Left colon (tissue), 2 donors: ENCODE data around the gene LRRC52. TPM values are rescaled to one million over a fixed set of nuclear protein-coding genes. Genes with fewer than 3 reads are reported as not detected.

Experiments
- ATAC-seq: fragments of 200-7000 bp; cut with Tn5 transposase; one replicate; pipeline ENCODE4 v1.9.1; 2020; ENCODE audit warnings: mild to moderate bottlenecking, moderate library complexity
- DNase-seq, 2 donors: peaks; one replicate each; pipeline ENCODE4 v3.0.0-alpha.2; 2020
- intact Hi-C, 2 donors: fragments of 100-400 bp; cut with DNase I in 1 of 2; cut with micrococcal nuclease in 1 of 2; formaldehyde crosslinking; loops; one replicate each; pipeline versions ENCODE4 v1.11.2 to v1.14.0; 2022; cut with DNase I, micrococcal nuclease
- total RNA-seq, 2 donors: library from RNA; stranded (reverse); fragmentation: NEBNext Ultra II Directional; extraction: Animal tissue kit (Norgen Biotek cat#: 25700); gene quantifications; one replicate each; pipeline ENCODE4 v1.2.1, GENCODE V29; 2021
- donor health status: DM: no; HTN: no; CAD: no.
- donor health status: DM: yes; HTN: yes; CAD: no.

Gene LRRC52
- total RNA-seq, 2 donors from 2014 or later = not detected

DNA sequence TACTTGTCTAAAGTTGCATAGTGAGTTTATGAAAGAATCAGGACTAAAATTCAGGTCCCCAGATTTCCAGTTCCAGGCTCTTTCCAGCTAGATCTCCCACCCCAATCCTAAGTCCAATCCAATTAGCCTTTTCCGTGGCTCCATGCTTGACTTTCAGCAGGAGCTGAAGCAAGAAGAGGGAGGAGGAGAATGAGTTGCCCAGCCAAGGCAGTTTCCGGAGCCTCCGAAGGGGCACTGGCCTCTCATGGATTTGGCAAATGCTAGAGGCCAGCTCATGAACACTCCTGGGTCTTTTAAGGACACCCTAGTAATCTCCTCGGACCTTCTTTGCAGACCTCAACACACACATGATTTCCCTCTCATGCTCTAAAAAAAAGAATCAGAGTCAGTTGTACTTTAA is 10.5 kb upstream of the LRRC52 start:
- ATAC-seq (no peak), DNase-seq (no peak)
- intact Hi-C loops = no loop called here

GRCh38 chr1:165536016-165536415 is 7.8 kb upstream of the LRRC52 start:
- intact Hi-C loops = no loop called here
- DNase-seq (no peak), ATAC-seq (no peak)

- ATAC-seq (no peak), DNase-seq (no peak)
- intact Hi-C loops = no loop called here
Observed at GRCh38 chr1:165537356-165538109, 6.3 kb upstream of the LRRC52 start.

DNA sequence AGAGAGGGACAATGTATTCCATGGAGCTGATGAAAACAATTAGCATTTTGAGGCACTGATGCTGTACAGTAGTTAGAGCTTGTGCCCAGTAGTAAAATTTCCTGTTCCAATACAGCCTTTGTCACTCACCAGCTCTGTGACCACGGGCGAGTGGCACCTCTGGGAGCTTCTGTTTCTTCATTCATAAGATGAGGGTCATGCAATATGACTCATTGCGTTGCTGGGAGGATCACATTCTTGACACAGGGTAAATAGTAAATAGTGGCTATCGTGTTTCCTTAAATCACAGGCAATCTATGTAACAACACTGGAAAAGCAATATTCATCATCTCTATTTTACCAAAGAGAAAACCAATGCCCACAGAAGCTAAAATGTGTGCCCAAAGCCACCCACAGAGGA is 4.5 kb upstream of the LRRC52 start:
- DNase-seq = no peak
- intact Hi-C loops = no loop called here
- ATAC-seq = no peak

- ATAC-seq (no peak), DNase-seq (no peak)
- intact Hi-C loops = no loop called here
Observed at GRCh38 chr1:165539908-165540307, 3.9 kb upstream of the LRRC52 start.

DNA sequence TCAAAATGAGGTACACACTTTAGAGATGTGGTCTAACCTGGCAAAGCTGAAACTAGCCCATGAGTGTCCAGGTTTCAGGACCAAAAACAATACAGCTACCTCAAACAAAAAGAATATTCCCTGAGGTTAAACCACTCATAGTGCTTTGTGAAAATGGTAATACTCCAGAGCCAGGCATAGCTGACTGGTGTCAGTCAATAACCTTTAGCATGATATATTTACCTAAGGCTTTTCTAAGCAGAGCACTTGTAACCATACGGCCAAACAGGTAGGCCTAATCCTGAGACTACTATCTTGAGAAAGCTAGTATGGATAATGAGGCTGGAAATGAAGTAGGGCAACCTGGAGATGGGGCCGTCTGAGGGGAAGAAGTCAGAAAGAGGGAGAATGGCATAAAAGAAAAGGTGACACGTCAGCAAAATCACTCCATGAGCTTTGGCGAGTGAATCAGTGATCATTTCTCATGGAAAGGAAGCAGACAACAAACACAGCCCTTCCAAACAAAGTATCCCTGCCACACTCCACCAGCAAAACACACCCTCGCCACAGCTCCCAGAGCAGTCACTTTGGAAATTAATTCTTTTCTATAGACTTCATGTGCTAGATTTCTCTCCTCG is 1.7 kb upstream of the LRRC52 start:
- no peak for DNase-seq
- intact Hi-C loops = no loop called here
- no peak for ATAC-seq

DNA sequence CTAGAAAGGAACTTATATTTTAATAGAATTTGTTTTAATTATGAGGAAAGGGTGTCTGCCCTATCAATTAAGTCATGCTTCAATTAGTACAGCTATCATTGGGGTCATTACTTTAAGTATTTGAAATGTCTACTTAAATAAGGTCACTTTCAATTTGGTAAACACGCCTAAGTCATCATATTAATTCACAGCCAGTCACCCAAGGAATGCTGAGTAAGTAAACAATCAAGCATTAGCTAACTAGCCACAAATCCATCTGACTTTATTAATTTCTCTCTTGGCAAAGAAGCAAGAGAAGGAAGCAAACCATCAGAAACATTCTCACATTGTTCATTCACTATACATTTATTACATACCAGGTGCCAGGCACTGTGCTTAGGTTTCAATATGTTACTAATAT is 1.2 kb upstream of the LRRC52 start:
- ATAC-seq = no peak
- intact Hi-C loops = no loop called here
- DNase-seq = no peak

DNA sequence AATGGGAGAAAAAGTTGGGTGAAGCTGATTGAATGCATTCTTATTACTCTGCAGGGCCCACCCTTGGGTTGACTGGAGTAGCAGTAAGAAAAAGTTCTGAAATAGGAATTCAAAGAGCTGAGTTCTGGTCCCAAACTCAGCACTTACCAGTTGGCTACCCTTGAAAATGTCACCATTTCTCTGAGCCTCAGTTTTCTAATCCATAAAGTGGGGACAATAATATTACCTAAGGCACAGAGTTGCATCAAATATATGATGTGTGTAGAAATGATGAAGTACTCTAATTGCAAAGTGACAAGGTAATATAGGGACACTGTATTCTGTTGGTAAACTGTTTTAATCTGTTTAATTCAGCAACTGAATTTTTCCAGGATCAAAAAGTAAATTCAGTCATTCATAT is 1.2 kb downstream of the LRRC52 start:
- ATAC-seq (no peak), DNase-seq (no peak)
- intact Hi-C loops = no loop called here

GRCh38 chr1:165545974-165546373 is 2.2 kb downstream of the LRRC52 start:
- DNase-seq (no peak), ATAC-seq (no peak)
- intact Hi-C loops = no loop called here

DNA sequence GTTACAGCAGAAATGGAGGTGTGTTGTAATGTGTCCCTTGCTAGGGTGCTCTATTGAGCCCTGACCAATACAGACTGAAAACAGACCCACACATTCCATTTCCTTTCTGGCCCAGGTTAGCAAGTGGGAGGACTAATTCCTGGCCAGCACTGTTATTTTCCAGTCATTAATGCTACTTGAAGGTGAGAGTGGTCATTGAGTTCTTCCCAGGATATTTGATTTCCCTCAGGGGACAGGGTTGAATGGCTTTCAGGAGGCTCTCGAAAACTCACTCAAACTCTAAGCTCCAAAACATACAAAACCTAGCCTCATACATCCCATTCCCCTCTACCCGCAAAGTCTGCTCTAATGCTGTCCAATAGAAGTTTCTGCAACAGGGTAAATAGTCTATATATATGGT is 6.2 kb downstream of the LRRC52 start:
- DNase-seq (no peak), ATAC-seq (no peak)

GRCh38 chr1:165551469-165551868 is 7.7 kb downstream of the LRRC52 start:
- DNase-seq = no peak
- intact Hi-C loops = no loop called here
- no peak for ATAC-seq

More for the DNA sequence above, 6.2 kb downstream of the LRRC52 start:
- intact Hi-C loops = no loop called here

GRCh38 chr1:165560883-165561656 is 17.3 kb downstream of the LRRC52 start:
- DNase-seq = no peak
- no peak for ATAC-seq
- intact Hi-C loops = no loop called here

GRCh38 chr1:165562571-165562970 is 18.8 kb downstream of the LRRC52 start:
- DNase-seq (no peak), ATAC-seq (no peak)
- intact Hi-C loops = no loop called here

GRCh38 chr1:165563551-165563950 is 19.8 kb downstream of the LRRC52 start:
- intact Hi-C loops = no loop called here
- DNase-seq (no peak), ATAC-seq (no peak)

DNA sequence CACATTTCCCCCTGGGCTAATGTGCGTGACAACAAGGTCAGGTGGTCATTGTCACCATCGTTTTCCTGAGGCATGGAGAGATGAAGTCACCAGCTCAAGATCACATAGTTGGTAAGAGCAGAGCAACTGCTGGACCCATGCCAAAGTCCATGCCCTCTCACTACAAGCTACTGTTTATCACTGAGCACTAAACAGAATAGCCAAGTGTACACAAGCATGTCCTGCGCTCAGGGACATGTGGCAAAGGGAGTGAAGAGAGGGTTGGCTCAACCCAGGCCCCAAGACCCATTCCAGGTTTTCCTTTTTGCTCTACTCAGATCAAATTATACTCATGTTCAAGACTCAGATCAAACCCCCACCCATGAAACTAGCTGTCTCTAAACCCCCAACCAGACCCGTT is 20.8 kb downstream of the LRRC52 start:
- DNase-seq (no peak), ATAC-seq (no peak)
- intact Hi-C loops = no loop called here

GRCh38 chr1:165565751-165566490 is 22.1 kb downstream of the LRRC52 start:
- ATAC-seq (no peak), DNase-seq (no peak)
- intact Hi-C loops = no loop called here

DNA sequence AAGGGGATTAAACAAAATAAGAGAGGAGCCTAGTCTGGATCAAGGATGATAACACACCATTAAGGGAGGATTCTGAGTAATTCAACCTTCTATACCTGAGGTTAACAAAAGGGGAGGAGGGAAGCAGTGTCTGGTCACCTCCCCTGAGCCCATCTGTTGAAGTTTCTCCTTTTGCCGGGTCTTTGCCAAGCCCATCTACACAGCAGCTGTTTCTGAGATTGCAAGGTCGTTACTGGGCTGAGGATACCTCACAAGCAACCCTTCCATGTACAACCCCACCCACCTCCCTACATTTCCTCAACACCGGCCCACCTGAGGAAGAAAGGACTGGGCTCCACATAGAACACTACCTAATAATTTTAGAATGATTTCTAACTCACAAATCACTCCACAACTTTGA is 26.3 kb downstream of the LRRC52 start:
- no peak for DNase-seq
- intact Hi-C loops = no loop called here
- no peak for ATAC-seq

GRCh38 chr1:165573787-165574186 is 30.0 kb downstream of the LRRC52 start:
- ATAC-seq (no peak), DNase-seq (no peak)
- intact Hi-C loops = no loop called here

- ATAC-seq (no peak), DNase-seq (no peak)
- intact Hi-C loops = no loop called here
Observed at GRCh38 chr1:165574295-165574694, 30.5 kb downstream of the LRRC52 start.
